ENCODE results near the gene SRCAP.
A peak's percentile ranks its signal among the peaks of the same experiment; 100 is the strongest.

The SRCAP gene

DNA sequence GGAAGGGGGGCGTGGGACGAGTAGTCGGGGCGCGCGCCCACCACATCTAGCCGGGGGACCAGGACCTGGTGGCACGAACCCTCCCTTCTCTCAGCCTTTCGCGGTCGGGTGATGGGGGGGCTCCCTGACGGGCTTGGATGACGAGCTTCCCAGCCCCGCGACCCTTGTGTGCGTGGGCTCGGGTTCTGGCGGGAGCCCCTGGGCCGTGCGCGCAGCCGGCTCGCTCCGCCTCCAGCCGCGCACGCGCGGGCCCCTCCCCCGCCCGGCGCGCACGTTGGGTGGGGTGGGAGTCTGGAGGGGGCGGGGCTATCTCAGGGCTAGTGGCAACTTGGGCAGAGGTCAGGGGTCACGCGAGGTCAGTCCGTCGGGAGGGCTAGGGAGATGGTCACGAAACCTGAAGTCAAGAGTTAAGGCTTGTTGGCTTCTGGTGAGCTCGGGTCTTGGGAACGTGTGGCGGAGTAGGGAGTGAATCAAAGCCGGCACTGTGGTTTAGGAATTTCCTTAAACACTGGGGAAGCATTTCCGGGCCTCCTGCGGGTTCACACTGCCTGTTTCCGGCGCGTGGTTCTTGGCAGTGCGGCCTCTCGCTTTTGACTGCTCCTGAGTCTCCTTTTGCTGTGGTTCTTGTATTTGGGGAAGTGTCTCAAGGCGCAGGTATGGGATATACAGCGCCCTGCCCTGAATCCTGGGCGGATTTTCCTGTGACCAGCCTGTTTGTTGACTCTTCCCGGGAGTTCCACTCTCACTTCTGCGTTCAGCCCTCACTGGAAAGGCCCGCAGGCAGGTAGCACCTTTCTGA, at the start of gene SRCAP:
Gene SRCAP (plus strand): TSS at position 356 of the 799 bp plus-strand sequence. CDS start 1,654 bp downstream, outside the sequence.
- DNase-seq (ENCODE audit: low read depth in 2 of 2, low spot score in 1 of 2): peak; percentile 68 to 74

- no peak for DNase-seq (ENCODE audit: low read depth in 2 of 2, low spot score in 1 of 2)
These were observed 49.1 kb upstream of the SRCAP start for GRCh38 chr16:30649725-30650368.

DNA sequence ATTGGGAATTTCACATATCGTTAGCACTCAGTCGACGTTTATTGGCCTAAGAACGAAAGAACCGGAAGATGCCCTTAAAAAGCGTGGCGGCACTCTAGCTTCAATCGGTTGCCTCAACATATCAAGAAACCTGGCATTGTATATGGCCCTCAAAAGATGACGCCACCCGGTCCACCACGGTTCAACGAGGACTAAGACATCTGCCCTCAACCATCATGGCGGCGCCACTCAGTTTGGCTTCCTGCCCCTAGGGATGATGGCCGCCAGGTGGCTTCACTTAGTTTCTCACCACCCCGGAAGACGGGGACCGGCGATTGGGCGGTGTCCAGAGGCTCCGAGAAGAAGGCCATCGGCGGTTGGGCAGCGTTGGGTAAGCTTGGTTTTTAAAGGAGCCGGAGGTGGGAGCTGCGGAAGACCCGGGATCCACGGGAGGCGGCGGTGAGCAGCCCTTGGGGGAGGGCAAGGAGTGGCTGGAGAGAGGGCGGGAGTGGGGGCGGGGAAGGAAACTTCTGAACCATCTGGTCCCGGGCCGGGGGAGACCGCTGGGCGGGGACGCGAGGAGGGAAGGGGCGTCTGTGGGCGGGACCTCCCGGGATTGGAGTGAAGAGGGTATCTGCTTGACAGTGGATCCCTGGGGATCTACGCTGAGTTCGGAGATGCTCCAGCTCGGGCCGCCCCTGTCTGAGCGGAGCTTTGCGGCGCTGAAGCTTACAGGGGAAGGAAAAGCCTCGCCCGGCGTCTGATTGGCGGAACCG, 48.4 kb upstream of the SRCAP start, which contains the start of gene PRR14:
Gene PRR14 (plus strand): TSS at position 592 of the 755 bp plus-strand sequence. CDS start 686 bp downstream, outside the sequence.
- DNase-seq (ENCODE audit: low read depth in 2 of 2, low spot score in 1 of 2): peak; percentile 95 to 98

DNA sequence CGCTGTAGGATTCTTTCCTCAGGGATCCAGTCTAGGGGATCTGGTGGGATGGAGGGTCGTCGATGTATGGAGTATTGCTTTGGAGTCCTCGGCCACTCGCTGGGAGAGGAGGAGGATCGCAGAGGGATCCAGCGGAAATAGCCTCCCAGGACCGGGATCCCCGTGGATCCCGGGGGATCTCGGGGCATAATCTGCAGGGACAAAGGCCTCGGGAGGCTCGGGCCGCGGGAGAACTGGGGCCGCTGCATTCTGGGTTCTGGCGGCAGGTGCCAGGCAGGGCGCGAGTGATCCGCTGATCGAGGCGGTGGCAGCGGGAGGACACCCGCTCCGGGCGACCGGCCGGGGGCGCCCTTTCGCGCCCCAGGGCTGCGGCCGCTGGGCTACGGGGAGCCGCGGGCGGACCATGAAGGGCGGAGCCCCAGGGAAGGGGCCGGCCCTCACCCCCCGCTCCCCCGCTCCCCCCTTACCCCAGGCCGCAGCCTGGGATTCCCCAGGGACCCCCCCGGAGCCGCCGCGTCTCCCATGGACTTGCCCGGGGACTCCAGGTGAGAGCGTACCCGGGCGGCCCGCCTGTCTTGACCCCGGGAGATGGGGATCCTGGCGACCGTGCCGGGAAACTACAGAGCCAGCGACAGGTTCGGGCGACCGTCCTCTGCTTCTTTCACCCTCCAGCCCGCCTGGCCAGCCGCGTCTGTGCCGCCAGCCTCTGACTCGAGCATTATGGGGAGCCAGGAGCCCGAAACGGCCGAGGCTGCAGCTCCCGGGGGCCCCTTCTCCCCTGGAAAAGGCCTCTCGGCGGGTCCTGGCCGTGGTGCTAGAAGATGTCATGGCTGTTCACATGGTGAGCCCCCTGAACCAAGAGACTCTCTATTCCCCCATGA, 47.6 kb upstream of the SRCAP start:
- DNase-seq (ENCODE audit: low read depth in 2 of 2, low spot score in 1 of 2): peak; percentile 33 to 59

- DNase-seq (ENCODE audit: low read depth in 2 of 2, low spot score in 1 of 2): no peak
These were observed 47.0 kb upstream of the SRCAP start for GRCh38 chr16:30652005-30652296.

DNA sequence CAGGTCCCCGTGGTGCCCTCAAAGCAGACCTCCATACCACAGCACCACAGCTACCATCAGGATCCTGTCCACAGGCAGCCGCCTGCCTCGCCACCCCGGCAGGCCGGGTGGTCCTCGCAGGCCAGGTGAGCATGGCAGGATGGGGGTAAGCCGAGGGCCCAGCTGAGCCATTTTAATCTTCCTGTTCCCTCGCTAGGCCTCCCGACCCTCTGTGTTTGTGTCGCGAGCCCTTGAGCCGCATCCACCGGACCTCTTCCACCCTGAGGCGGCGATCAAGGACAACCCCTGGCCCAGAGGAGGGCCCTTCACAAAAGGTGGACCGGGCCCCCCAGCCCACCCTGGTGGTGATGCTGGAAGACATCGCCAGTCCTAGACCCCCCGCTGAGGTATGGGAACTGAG, 46.3 kb upstream of the SRCAP start:
- DNase-seq (ENCODE audit: low read depth in 2 of 2, low spot score in 1 of 2): no peak

DNA sequence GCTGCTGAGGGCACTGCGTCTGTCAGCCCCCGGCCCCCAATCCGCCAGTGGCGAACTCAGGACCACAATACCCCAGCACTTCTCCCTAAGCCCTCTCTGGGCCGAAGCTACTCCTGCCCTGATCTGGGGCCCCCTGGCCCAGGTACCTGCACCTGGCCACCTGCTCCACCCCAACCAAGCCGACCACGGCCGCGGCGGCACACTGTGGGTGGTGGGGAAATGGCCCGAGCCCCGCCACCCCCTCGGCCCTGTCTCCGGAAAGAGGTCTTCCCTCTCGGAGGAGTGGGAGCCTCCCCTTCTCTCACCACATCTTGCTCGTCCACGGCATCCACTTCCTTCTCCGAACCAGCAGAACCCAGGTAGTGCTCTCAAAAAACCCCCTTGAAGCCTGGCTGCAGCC, 44.1 kb upstream of the SRCAP start:
- DNase-seq (ENCODE audit: low read depth in 2 of 2, low spot score in 1 of 2): no peak

- no peak for DNase-seq (ENCODE audit: low read depth in 2 of 2, low spot score in 1 of 2)
These were observed 43.1 kb upstream of the SRCAP start for GRCh38 chr16:30655815-30656347.

GRCh38 chr16:30656388-30656787, 42.6 kb upstream of the SRCAP start:
- no peak for DNase-seq (ENCODE audit: low read depth in 2 of 2, low spot score in 1 of 2)

GRCh38 chr16:30656974-30657865, 41.8 kb upstream of the SRCAP start:
- no peak for DNase-seq (ENCODE audit: low read depth in 2 of 2, low spot score in 1 of 2)

- peak; percentile 99 to 100 for DNase-seq (ENCODE audit: low read depth in 2 of 2, low spot score in 1 of 2)
These were observed 40.9 kb upstream of the SRCAP start, which contains the start of gene FBRS for GRCh38 chr16:30657866-30658730. FBRS (plus strand) TSS chr16:30658431; CDS start chr16:30659519, 1,088 bp downstream.

DNA sequence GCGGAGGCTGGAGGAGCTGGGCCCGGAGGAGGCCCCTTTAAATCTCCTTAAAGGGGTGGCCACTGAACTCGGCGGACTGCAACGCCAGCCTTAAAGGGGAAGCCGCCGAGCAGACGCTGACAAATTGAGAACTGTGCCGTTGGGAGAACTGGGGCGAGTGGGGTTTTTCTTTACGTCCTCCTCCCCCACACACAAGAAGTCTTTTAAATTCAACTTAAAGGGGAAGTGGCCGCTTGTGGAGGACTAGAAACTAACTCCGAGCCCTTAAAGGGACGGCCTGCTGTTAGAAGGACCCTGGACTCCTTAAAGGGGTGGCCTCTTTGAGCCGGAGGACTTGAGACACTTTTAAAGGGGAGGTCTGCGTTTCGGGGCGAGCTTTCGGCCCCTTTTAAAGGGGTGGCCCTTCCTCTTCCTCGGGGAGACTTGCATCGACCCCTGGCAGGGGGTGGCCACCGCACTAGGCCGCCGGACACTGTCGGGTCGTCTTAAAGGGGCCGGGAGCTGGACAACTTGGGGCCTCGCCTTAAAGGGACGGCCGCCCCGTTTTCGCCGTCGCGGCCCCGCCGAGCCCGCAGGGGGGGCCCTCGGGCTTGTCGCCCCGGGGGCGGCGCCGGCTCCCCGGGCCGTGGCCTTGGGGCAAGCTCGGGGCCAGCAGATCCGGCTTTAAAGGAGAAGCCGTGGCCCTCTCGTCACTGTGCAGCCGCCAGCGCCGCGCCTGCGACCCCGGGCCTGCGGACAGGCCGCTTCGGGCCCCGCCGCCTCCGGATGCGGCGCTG, 40.1 kb upstream of the SRCAP start:
- DNase-seq (ENCODE audit: low read depth in 2 of 2, low spot score in 1 of 2): peak in 1 of 2 donors; percentile 93

- peak in 1 of 2 donors; percentile 39 for DNase-seq (ENCODE audit: low read depth in 2 of 2, low spot score in 1 of 2)
These were observed 39.2 kb upstream of the SRCAP start for GRCh38 chr16:30659507-30660423.

DNA sequence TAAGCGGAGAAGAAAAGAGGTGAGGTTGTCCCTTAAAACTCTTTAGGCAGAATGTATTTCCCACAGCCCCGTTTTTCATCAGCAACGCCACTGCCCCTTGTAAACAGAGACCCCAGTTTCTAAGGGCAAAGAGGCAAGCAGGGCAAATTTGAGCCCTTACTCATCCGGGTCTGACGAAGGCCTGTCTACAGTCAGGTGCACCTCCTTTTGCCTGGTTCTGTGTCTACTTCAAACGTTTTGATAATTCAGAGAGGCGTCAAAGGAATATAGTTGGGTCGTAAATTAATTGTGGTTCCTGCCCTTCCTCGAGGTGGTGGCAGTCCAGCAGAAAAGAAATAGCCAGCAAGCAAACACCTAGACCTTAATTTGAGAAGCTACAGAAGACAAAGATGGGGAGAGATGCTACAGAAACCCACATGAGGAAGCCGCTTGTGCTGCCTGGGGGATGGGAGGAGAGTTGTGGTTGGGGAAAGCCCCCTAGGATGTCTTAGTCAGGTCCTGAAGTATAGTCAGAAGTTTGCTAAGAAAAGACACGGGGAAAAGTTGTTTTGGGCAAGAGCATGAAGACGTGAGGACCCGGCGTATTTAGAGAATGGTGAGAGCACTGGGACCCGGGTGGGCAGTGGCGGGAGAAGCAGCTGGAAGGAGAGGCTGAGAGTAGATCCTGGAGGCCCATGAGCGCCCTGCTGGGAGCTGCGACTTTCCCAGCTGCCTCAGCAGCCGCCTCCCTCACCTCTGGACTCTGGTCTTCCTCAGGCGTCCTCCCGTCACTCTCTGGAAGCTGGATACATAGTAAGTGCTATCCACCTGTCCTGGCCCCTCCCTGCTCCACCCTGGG, 38.3 kb upstream of the SRCAP start:
- DNase-seq (ENCODE audit: low read depth in 2 of 2, low spot score in 1 of 2): peak in 1 of 2 donors; percentile 73

DNA sequence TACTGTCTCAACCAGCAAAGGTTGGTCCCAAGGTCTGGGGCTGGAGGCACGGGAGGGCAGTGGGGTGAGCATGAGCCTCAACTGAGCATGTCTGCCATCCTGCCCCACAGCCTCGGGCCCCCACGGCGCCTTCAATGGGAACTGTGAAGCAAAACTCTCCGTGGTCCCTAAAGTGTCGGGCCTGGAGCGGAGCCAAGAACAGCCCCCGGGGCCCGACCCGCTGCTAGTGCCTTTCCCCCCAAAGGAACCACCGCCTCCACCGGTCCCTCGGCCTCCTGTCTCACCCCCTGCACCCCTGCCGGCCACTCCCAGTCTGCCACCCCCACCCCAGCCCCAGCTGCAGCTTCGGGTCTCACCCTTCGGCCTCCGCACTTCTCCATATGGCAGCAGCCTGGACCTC, 36.5 kb upstream of the SRCAP start:
- DNase-seq (ENCODE audit: low read depth in 2 of 2, low spot score in 1 of 2): no peak

GRCh38 chr16:30663038-30663437, 35.9 kb upstream of the SRCAP start:
- no peak for DNase-seq (ENCODE audit: low read depth in 2 of 2, low spot score in 1 of 2)
